HL-60/S4 treated with phorbol 12-myristate 13-acetate at 8.2 ng/mL for 4 days and 3 days (cell line): ENCODE data around the gene EMP3.

Experiments used
- in situ Hi-C: fragments of 300-500 bp; cut with MboI; formaldehyde crosslinking; loops from 2 replicates; pipeline ENCODE4 v1.15.0; 2022; ENCODE audit warnings: low sequenced_read_pairs

EMP3 gene

GRCh38 chr19:48325265-48325910, at the start of gene EMP3:
EMP3 (plus strand) TSS chr19:48325552; CDS start chr19:48326845, 1,293 bp downstream.
- in situ Hi-C loops = no loop called here

GRCh38 chr19:48279747-48280146, 45.6 kb upstream of the EMP3 start:
- in situ Hi-C loops = loop anchor here (25.0 kb wide), 1 partner anchor 317 kb away; no protein-coding TSS in a partner anchor

GRCh38 chr19:48283908-48284307, 41.4 kb upstream of the EMP3 start:
- in situ Hi-C loops = loop anchor here (25.0 kb wide), 1 partner anchor 322 kb away; no protein-coding TSS in a partner anchor

DNA sequence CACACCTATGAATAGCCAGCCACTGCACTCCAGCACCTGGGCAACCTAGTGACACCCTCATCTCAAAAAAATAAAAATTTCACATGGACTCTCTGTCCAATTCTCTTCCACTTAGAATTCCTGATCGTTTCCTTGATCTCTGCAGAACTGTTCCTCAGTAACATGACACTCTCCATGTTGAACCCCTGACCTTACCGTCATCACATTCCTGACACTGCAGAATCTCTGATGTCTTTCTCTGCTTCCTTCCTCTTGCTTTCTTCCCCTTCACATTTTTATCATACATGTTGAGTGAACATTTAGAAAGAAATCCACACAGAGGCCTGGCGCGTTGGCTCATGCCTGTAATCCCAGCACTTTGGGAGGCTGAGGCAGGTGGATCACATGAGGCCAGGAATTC, 40.5 kb upstream of the EMP3 start:
- in situ Hi-C loops = loop anchor here (25.0 kb wide), 1 partner anchor 323 kb away; no protein-coding TSS in a partner anchor

GRCh38 chr19:48287748-48288147, 37.6 kb upstream of the EMP3 start:
- in situ Hi-C loops = loop anchor here (25.0 kb wide), 1 partner anchor 325 kb away; no protein-coding TSS in a partner anchor

- in situ Hi-C loops = loop anchor here (25.0 kb wide), 1 partner anchor 328 kb away; no protein-coding TSS in a partner anchor
These were observed 35.0 kb upstream of the EMP3 start for GRCh38 chr19:48290401-48290770.

GRCh38 chr19:48290771-48291488, 34.4 kb upstream of the EMP3 start:
- in situ Hi-C loops = loop anchor here (25.0 kb wide), 1 partner anchor 329 kb away; no protein-coding TSS in a partner anchor

GRCh38 chr19:48291489-48291815, 33.9 kb upstream of the EMP3 start:
- in situ Hi-C loops = loop anchor here (25.0 kb wide), 1 partner anchor 329 kb away; no protein-coding TSS in a partner anchor

DNA sequence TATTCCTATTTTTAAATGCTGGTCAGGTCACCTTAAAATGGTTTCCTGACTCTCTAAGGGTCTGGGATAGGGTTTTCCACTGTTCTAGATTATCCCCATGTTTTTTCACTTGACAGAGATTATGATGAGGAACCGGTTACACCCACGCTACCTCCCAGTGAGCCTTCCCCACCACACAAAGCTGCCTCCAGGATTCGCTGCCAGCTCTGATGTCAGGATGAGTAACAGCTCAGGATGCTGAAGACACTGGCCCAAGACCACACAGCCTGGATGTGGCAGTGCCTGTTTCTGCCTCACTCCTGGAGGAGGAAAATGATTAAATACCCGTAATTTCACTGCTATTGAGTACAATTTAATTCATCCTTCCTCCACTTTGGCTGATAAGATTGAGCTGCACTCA, 32.6 kb upstream of the EMP3 start:
- in situ Hi-C loops = loop anchor here (25.0 kb wide), 1 partner anchor 330 kb away; no protein-coding TSS in a partner anchor

GRCh38 chr19:48295458-48295857, 29.9 kb upstream of the EMP3 start:
- in situ Hi-C loops = loop anchor here (25.0 kb wide), 1 partner anchor 333 kb away; no protein-coding TSS in a partner anchor

GRCh38 chr19:48296963-48297734, 28.2 kb upstream of the EMP3 start:
- in situ Hi-C loops = loop anchor here (25.0 kb wide), 1 partner anchor 335 kb away; no protein-coding TSS in a partner anchor

- in situ Hi-C loops = loop anchor here (25.0 kb wide), 1 partner anchor 336 kb away; no protein-coding TSS in a partner anchor
These were observed 27.4 kb upstream of the EMP3 start for GRCh38 chr19:48297975-48298374.

- in situ Hi-C loops = loop anchor here (25.0 kb wide), 1 partner anchor 285 kb away; no protein-coding TSS in a partner anchor
These were observed 23.3 kb upstream of the EMP3 start for GRCh38 chr19:48301886-48302599.

DNA sequence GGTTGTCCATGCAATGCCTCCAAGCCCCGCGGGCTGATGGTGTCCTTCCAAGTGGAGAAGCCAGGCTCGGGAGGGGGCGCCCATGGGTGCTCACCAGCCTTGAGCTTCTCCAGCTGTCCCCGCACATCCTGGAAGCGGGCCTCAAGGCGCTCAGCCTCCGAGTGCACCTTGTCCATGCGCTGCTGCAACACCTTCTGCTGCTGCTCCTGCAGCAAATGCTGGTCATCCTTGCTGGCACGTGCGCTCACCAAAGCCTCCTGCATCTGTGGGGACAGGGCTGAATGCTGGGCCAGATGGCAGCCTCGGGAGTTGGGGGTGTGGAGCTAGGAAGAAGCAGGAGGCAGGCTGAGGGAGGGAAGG, 22.8 kb upstream of the EMP3 start:
- in situ Hi-C loops = loop anchor here (25.0 kb wide), 1 partner anchor 285 kb away; no protein-coding TSS in a partner anchor

GRCh38 chr19:48303367-48303766, 22.0 kb upstream of the EMP3 start:
- in situ Hi-C loops = loop anchor here (25.0 kb wide), 1 partner anchor 284 kb away; no protein-coding TSS in a partner anchor

DNA sequence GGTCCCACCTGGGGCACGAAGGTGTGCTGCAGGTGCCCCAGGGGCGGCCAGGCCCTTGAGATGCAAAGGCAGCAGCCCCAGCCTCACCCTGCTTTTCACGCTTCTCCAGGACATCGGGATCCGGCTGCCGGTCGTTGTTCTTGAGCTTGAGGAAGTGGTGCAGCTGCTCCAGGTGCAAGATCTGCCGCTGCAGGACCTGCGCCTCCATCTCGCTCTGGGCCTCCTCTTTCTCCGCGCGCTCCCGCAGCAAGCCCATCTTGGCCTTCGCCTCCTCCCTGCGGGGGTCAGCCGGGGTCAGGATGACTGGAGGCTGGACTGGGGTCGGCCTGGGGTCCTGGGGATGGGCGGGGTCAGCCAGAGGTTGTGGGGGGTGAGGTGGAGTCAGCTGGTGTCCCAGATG, 21.5 kb upstream of the EMP3 start:
- in situ Hi-C loops = loop anchor here (25.0 kb wide), 1 partner anchor 283 kb away; no protein-coding TSS in a partner anchor

GRCh38 chr19:48308631-48309586, 16.4 kb upstream of the EMP3 start:
- in situ Hi-C loops = loop anchor here (25.0 kb wide), 1 partner anchor 278 kb away; no protein-coding TSS in a partner anchor

DNA sequence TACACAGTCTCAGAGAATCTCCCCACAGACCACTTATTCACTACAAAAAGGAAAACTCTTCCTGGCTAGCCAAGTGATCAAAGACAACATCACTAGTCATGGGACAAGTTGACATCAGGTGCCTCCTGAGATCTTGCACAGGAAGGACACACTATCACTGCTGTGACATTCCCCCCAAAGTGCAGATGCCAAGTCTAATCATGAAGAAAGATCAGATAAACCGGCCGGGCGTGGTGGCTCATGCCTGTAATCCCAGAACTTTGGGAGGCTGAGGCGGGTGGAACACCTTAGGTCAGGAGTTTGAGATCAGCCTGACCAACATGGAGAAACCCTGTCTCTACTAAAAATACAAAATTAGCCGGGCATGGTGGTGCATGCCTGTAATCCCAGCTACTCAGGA, 15.6 kb upstream of the EMP3 start:
- in situ Hi-C loops = loop anchor here (25.0 kb wide), 1 partner anchor 278 kb away; no protein-coding TSS in a partner anchor

- in situ Hi-C loops = loop anchor here (25.0 kb wide), 1 partner anchor 277 kb away; no protein-coding TSS in a partner anchor
These were observed 15.1 kb upstream of the EMP3 start for GRCh38 chr19:48310227-48310626.
